ENCODE measurements around the gene CRLF1. TPM values are rescaled to one million over a fixed set of nuclear protein-coding genes. Genes with fewer than 3 reads are reported as not detected.
A peak's percentile ranks its signal among the peaks of the same experiment; 100 is the strongest.

The CRLF1 gene
- total RNA-seq, 2 donors from 2014 or later, result 0.84 to 1.6 TPM

GRCh38 chr19:18639706-18640243, 33.2 kb upstream of the CRLF1 start:
- TF ChIP-seq CTCF (IDR thresholded peaks at IDR 0.05), result no peak
- Histone ChIP-seq H3K4me3 (no peak overlapping the region), H3K9me3 (no peaks in the 10 kb centered on the region), H3K27me3 (no peaks in the 10 kb centered on the region), H3K27ac (no peak overlapping the region), H3K9ac (ENCODE audit: low read depth in 2 of 2, low read length in 2 of 2) (no peak overlapping the region), H3K36me3 (no peaks in the 10 kb centered on the region), H3K4me1 (peaks cover 4% of the 10 kb centered on the region)
- intact Hi-C loops (cut with DNase I), result no loop called here
- DNase-seq, result no peak

GRCh38 chr19:18637673-18638630, 31.4 kb upstream of the CRLF1 start:
- DNase-seq, result peak; percentile 77
- H3K9ac ChIP-seq (ENCODE audit: low read depth in 2 of 2, low read length in 2 of 2), result peak overlapping the region in 1 of 2 donors; percentile 81

GRCh38 chr19:18636969-18637629, 30.5 kb upstream of the CRLF1 start, which contains the start of gene KLHL26:
Gene KLHL26 (plus strand): TSS chr19:18637028. CDS start chr19:18637055, 27 bp downstream.
- Histone ChIP-seq H3K27me3 (no peaks in the 10 kb centered on the region), H3K9ac (ENCODE audit: low read depth in 2 of 2, low read length in 2 of 2) (peak within 1 kb of the TSS; percentile 81 to 89), H3K4me1 (peaks cover 4% of the 10 kb centered on the region), H3K27ac (peak within 1 kb of the TSS; percentile 55), H3K9me3 (no peaks in the 10 kb centered on the region), H3K4me3 (peak within 1 kb of the TSS; percentile 80), H3K36me3 (no peaks in the 10 kb centered on the region)
- TF ChIP-seq CTCF (IDR thresholded peaks at IDR 0.05), result no peak
- DNase-seq, result no peak
- intact Hi-C loops (cut with DNase I), result no loop called here

More at GRCh38 chr19:18637673-18638630, 31.4 kb upstream of the CRLF1 start:
- Histone ChIP-seq H3K4me3 (peak overlapping the region; percentile 80), H3K4me1 (peaks cover 4% of the 10 kb centered on the region), H3K36me3 (no peaks in the 10 kb centered on the region), H3K27me3 (no peaks in the 10 kb centered on the region), H3K27ac (peak overlapping the region; percentile 18), H3K9me3 (no peaks in the 10 kb centered on the region)
- intact Hi-C loops (cut with DNase I), result no loop called here
- no peak for TF ChIP-seq CTCF (IDR thresholded peaks at IDR 0.05)

- Histone ChIP-seq H3K4me1 (peaks cover 4% of the 10 kb centered on the region), H3K36me3 (no peaks in the 10 kb centered on the region), H3K27ac (no peak overlapping the region), H3K9me3 (no peaks in the 10 kb centered on the region), H3K9ac (ENCODE audit: low read depth in 2 of 2, low read length in 2 of 2) (peak overlapping the region in 1 of 2 donors; percentile 46), H3K4me3 (peak overlapping the region; percentile 80), H3K27me3 (no peaks in the 10 kb centered on the region)
- DNase-seq, result peak; percentile 100
- no peak for TF ChIP-seq CTCF (IDR thresholded peaks at IDR 0.05)
- intact Hi-C loops (cut with DNase I), result no loop called here
Measured at GRCh38 chr19:18636183-18636968, 29.8 kb upstream of the CRLF1 start.

GRCh38 chr19:18635831-18636182, 29.2 kb upstream of the CRLF1 start:
- Histone ChIP-seq H3K27me3 (no peaks in the 10 kb centered on the region), H3K4me1 (peaks cover 4% of the 10 kb centered on the region)

More at GRCh38 chr19:18635831-18636182, 29.2 kb upstream of the CRLF1 start:
- Histone ChIP-seq H3K36me3 (no peaks in the 10 kb centered on the region), H3K27ac (no peak overlapping the region), H3K9me3 (no peaks in the 10 kb centered on the region), H3K9ac (ENCODE audit: low read depth in 2 of 2, low read length in 2 of 2) (peak overlapping the region in 1 of 2 donors; percentile 32), H3K4me3 (peak overlapping the region; percentile 80)
- intact Hi-C loops (cut with DNase I), result no loop called here
- no peak for DNase-seq
- TF ChIP-seq CTCF (IDR thresholded peaks at IDR 0.05), result no peak

Measured in colonic mucosa (tissue), 4 donors.